HG03520 (cell line): ENCODE data around the gene PLP2.

ENCODE experiments used
- ATAC-seq: cut with Tn5 transposase; IDR thresholded peaks from one replicate; pipeline ENCODE4 v1.9.1; 2021; ENCODE audit warnings: mild to moderate bottlenecking, moderate library complexity; ENCODE audit not compliant: unreplicated experiment

Gene PLP2

DNA sequence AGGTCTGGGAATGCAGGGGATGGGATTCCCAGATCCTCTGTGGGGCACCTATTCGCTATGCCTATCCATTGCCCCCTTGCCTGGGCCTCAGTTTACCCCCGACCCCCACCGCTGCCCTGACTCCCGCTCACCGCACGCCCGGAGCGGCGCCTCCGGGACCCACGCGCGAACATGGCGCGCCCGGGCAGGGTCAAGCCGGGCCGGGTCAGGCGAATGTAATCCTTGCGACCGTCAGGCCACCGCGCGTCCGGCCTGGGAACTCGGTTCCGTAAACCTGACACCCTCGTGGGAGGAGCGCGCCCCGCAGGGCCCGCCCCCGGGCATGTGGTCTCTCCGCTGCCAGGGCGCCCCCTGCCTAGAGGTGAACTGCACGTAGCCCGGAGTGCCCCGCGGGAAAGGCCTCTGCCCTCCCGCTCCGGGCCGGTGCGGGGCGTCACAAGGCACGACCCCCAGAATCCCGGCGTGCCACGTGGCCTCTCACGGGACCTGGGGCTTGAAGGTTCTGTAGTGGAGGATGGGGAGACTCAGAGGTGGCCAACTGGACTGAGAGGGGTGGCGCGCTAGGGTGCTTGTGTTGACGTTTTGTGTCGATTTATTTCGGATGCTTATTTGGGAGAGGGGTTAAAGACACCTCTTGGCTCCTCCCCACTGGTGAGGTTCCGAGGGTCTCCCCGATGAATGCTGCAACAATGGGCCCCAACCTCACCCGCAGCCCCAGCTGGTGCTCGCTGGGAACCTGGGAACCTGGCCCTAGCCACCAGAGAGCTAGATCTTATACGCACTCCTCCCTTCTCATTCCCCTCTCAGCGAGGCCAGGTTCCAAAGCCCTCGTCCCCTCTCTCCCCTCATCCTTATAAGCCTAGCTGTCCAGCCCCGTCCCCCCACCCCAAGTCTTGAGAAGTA lies 14.7 kb downstream of the PLP2 start, which contains the start of gene PRICKLE3:
PRICKLE3 (minus strand) TSS at position 249 of the 903 bp plus-strand sequence; CDS start at position 173, 76 bp downstream.
- peak; percentile 24 for ATAC-seq

DNA sequence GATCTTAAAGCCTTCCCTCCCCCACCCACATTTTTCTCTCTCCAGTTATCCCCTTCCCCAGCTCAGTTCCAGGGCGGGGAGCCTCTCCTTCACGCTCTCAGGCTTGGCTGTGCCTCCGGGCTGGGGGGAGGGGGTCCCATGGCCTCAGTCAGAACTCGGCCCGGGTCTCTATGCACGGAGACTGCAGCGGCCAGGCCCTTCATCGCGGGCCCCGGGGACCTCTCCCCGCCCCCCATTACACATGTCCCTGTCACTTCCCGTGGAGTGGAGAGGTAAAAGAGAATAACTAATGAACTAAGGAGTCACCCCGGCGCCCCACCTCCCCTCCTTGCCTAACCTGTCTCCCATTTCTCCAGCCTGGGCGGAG lies 15.3 kb downstream of the PLP2 start:
- no peak for ATAC-seq

DNA sequence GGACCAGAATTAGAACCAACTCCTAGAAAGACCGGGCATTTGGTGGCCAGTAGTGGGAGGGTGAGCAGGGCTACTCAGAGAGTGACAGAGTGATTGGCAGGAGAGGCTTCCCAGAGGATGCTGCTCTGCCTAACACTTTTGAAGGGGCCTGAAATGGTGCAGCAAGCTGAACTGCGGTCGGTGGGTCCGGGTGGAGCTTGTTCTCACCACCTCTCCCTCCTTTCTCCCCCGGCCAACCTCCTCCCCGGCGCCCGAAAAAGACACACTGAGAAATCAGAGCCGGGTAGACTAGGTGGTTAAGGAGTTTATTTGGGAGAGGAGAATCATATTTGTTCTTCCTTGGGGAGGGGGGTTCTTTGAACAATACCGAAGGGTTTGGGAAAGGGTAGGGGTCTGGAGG lies 15.8 kb downstream of the PLP2 start:
- no peak for ATAC-seq

DNA sequence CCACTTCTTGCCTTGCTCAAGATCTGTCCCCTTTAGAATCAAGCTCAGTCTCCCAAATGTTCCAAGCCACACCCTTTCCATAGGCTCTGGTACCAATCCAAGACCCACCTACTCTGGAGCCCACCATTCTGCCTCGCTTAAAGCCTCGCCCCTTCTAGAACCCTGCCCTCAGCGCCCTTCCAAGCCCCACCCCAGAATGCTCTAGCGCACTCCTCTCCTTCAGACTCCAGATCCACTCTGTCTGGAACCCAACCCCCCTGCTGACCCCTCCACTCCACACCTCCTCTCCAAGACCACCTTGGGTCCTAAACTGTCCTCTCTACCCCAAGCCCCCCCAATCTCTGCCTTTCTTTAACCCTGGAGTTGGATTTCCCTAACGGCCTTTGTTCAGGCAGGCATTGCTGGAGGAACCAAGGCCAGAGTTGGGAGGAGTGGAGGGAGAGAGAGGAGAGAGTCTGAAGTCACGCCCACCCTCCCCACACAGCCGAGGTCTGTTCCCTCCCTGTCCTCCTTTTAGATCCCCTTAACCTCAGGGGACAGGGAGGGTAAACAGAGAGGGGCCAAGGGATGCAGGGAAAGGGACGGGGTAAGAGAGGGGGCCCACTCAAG lies 16.9 kb downstream of the PLP2 start:
- ATAC-seq = no peak

DNA sequence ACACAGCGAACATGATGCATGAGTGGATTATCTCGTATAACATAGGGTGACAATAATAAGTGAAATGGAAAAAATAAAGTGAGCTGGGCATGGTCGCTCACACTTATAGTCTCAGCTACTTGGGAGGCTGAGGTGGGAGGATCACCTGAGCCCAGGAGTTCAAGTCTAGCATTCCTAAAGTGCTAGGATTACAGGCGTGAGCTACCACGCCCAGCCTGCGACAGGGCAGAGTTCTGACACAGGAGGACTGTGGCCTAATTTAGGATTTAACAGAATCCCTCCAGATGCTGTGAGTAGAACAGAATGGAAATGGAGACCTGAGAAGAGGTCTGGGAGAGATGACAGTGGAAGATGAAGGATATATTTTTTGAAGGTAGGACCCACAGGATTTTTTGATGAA lies 17.9 kb downstream of the PLP2 start:
- ATAC-seq = no peak

DNA sequence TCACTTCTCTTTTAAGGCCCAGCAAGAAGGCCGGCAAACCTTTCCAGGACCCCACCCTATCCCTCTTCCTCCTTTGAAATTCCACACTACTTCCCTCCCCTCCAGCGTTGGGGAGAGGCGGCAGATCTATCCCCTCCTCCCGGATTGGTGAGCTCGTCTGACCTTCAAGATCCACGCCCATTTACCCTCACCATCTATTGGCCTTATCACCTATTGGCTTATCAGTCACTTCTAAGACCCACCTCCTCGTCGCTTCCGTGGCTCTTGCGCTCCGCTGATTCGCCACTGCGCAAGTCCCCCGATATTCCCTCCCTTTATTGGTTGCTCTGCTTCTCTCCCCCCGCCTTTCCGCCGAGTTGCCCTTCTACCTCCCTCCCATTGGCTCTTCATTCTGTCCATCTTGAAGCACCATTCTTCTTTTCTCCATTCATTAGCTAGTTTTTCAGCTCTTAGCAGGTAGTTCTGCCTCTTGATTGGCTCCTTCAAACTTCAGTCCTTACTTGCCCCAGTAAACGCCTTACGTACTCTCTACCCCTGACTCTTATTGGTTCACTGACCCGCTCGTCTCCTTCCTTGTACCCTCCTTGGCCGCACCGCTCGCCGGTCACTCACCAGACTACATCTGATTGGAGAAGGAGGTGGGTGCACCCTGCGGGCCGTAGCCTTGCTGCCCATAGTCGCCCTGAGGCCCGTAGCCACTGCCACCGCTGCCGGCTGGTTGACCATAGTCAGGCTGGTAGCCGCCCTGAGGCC lies 19.3 kb downstream of the PLP2 start:
- peak; percentile 89 for ATAC-seq

DNA sequence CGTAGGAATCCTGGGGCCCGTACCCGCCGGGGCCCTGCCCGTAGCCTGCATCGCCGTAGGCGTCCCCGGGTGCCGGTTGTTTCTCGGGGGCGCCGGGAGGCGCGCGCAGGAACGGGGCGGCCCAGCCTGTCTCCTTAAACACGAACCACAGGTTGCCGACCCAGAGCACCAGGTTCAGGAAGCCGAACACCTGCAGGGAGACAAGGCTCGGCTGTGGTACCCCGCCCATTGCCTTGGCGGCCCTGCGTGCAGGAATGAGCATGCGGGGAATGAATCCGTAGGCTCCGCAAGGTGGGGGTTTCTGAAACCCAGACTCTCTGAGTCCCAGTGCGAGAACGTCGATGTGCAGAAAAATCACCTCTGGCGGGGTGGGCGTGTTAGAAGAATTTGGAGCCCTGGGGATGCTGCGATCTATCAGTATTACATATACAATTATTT lies 19.9 kb downstream of the PLP2 start:
- peak; percentile 8 for ATAC-seq

DNA sequence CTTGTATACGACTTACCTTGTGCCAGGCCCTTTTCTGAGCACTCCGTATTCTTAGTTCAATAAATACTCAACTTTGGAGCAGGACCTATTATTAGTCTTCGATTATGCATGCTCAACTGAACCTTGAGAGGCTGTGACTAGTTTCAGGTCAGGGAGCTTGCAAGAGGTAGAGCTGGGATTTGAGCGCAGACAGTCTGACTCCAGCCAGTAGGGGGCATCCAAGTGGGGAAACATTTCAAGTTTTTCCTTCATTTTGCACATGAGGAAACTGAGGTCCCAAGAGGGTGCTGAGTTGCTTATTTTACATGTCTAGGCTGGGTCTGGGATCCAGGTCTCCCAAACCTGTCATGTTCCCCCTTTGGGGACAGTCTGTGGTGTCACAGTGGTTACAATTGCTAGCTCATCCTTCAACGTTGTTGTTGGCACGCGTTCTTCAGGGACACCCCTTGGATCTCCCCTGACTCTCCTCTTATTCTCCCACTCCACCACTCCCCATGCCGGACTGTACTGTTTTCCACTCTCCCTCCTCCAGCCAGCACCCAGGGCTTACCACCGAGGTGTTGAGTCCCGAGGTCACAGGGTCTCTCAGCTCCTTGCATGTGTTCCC lies 21.1 kb downstream of the PLP2 start:
- ATAC-seq = no peak

DNA sequence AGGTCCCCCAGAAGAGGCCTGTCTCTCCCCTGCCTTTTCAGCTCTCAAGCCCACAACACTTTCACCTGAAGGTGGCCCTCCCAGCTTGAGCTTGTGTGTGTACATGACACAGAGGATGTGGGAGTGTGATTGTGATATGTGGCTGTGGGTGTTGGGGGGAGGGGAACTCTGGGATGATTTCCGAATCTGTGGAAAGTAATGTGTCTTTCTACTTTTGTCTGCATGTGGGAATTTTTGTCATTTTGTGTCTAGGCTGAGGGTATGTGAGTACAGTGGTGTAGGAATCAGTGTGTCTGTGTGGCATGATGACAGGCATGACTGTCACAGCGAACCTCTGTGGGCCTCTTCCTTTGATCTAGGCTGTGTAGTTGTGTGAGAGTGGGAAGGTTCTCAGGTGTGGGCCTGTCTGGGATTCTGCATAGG lies 21.9 kb downstream of the PLP2 start:
- ATAC-seq = no peak

DNA sequence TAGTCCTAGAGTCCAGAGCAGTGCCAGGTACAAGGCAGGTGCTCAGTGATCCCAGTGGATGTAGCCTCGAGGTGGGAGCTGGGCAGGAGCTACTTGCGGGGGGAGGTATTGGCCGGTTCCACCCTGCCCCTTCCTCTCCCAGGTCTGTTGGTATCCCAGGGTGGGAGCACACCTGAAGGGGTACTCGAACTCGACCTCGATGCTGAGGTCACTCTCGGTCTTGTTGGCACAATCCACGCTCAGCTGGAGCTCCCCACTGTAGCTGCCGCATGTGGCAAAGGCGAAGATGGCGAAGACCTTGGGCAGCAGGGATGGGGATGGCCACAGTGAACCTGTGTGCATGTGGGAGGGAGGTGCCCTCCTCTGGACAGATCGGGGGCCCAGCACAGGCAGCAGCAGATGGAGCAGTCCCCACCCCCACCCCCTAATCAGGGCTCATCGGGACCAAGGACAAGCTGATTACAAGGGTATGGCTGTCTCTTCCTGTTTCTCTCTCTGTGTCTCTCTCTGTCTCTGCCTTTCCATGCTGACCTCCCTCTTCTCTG lies 25.9 kb downstream of the PLP2 start:
- no peak for ATAC-seq

DNA sequence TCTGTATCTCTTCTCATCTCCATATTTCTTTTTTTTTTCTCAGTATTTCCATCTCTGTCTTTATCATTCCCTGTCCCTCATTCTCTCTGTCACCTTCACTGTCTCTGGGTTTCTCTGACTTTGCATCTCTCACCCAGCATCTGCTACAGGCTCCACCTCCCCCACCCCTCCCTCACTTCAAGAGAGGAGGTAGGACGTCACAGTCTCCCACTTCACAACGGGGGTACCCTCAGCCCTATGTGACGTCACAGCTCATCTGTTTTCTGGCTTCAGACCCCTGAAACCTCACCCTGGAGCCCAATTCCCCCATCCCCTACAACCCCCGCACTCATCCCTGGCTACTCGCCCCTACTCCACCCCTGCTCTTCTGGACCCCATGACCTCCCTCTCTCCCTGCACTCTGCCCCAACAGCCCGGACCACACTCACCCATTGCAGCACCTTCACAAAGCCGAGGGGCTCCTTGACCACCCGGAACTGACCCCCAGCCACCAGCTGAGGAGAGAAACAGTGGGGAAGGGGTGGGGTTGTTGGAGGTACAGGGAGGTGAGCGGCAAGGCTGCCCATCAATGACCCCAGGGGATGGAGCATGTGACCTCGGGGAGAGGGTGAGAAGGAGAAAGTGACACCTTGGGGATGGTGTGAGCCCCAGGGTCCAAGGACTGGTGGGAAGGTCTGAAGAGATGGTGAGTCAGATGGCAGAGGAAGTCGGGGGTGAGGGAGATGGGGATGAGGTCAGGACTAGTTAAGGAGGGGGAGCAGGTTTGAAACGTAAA lies 27.0 kb downstream of the PLP2 start:
- no peak for ATAC-seq

DNA sequence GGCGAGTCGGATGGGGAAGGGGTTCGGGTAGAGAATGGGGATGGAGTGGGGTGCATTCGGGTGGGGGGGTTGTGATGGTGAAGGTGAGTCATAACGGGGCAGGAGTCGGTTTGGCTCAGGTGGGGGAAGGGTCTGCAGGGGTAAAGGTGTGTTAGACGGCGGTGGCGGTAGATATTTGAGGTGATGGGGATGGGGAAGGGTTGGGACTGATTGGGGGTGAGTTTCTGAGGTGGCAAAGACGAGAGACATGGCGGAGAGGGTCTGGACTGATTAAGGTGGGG lies 27.6 kb downstream of the PLP2 start:
- ATAC-seq = no peak

DNA sequence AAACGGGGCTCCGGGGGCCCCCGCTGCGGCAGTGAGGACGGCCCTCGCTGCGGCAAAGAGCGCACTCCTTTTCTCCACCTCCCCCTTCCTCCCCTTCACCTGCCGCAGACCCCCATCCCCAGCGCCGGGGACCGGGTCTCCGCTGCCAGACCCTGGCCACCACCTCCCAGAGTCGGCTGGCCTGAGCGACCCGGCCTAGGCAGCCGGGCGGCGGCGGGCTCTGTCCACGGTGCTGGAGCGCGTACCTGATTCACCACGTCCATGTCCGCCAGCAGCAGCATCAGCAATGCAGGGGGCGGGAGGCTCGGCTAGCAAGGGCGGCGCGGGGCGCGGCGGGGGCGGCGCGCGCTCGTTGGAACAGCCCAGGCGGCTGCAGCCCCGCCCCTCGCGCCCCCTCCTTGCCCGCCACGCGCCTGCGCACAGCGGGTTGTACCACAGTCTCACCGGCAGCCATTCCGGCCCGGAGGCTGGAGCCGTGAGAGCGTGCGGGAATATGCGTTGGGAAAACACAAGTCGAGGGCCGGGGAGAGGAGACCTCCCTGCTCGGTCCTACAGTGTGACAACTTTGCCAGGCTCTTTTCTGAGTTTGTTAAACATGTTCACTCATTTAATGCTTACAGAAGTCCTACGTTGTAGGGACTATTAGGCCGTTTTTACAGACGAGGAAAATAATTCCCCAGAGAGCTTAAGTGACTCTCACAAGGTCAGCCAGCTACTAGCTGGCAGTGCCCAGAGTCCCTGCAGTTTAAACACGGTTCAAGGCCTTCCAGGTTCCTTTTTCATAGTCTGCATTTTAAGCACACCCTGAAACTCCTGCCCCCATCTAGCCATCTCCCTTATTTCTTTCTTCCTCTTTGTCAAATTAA lies 28.4 kb downstream of the PLP2 start, which contains the start of gene SYP:
SYP (minus strand) TSS at position 288 of the 866 bp plus-strand sequence; CDS start at position 281, 7 bp downstream.
- ATAC-seq = peak; percentile 88

DNA sequence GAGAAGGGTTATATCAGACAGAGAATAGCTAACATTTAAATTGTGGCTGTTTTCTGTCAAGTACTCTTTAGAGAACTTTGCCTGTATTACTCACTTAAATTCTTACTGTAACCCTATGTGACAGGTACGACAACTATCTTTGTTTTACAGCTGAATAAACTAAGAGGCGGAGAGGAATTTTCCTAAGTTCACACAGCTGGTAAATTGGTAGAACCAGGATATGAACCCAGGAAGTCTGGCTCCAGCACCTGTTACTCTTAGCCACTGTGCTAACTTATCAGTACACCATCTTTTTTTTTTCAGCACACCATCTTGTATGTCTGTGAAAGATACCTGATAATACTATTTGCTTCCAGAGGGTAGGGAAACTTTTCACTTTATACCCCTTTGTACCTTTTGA lies 30.3 kb downstream of the PLP2 start:
- no peak for ATAC-seq

DNA sequence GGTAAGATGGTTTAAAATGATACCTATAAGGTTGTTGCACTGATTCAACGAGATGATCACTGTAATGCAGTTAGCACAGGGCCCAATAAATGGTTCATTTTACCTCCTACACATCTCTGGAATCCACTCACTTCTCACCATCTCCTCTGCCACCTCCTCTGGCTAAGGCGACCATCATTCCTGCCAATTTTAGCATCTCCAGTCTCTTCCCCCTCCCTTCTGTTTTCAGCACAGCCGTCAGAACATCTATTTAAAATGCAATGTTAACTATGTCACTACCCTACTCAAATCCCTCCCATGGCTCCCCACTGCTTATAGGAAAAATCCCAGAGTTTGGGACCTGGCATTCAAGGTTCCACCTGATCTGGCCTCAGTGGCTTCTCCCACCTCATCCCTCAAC lies 31.8 kb downstream of the PLP2 start:
- ATAC-seq = no peak

DNA sequence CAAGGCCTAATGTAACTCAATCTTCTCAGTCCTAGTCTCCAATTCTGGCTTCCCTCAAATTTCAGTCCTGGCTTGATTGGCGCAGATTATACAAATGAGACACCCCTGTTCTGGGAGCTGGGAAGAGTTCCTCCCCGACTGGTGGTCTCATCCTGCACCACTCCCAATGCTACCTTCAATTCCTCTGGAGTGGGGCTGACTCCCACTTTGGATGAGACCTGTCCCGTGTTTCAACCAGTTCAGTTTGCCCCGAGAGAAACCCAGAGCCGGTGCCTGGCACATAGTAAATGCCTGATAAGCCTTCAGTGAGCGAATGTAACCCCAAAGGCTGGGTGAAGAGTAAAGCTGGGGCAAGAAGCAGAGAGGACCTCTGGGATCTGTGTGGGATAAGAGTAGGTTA lies 32.3 kb downstream of the PLP2 start:
- ATAC-seq = no peak

DNA sequence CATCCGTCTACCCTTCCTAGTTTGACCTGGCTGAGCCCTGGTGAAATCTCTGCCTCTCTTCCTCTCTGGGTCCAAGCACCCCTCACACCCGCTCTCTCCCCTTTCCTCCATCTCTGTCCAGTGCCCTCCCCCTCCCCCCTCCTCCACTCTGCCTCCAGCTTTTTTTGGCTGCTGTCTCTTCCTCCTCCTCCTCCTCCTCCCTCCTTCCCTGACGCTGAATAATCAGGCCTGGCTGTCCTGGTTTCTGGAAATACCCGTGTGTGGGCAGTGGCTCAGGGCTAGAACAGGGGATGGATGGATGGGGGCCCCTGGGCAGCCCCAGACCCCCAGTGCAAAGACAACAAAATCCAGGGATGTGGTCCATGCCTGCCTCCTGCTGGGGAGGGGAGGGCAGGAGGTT lies 33.0 kb downstream of the PLP2 start:
- no peak for ATAC-seq

DNA sequence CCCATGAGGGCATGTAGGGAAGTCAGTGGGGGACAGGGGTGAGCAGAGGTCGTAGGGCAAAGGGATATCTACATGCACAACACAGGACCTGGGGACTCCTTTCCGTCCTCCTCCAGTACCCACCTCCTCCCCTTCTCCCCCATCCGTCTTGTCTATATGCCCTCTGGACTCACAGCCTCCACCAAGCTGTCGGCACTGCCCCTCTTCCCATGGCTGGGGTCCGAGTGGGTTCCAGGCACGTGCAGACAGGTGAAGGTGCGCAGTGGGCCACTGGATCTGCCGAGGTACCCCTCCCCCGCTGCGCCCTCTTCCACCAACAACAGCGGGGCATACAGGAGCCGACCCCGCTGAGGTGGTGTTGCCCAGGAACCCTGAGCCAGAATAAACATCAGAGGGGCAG lies 33.7 kb downstream of the PLP2 start:
- ATAC-seq = no peak

DNA sequence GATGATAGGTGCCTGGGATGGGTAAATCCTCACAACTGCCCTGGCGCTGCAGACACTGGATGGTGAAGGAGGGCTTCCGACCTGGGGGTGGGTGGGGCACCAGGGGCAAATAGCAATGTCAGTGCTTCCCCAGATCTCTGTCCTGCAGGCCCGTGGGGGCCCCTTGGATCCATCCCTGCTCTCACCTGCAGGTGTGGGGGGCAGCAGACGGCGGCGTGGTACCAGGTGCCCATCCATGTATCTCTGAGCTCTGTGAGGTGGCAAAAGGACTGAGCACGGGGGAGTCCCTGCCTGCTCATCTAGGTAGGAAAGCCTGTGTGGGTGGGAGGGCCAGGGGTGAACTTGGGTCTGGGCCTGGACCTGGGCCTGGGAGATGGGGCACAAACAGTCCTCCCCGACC lies 34.8 kb downstream of the PLP2 start:
- ATAC-seq = no peak
